IMR-90 (cell line): ENCODE measurements around the gene SLC2A8. TPM values are rescaled to one million over a fixed set of nuclear protein-coding genes. Genes with fewer than 3 reads are reported as not detected.

ENCODE experiments used
- ATAC-seq: fragments of 200-7000 bp; cut with Tn5 transposase; 2 replicates; pipeline ENCODE4 v1.9.1; 2020; ENCODE audit warnings: low read depth, mild to moderate bottlenecking, moderate library complexity
- BruUV-seq: library from RNA; stranded (reverse); fragments of 400-500 nt; replicated peaks from 2 replicates; lab custom pipeline; 2021; lab: Mats Ljungman, UMichigan
- CTCF ChIA-PET: fragments of 300-600 bp; formaldehyde crosslinking; extraction: SDS; loops from one replicate; lab custom pipeline; 2021; ENCODE audit warnings: antibody characterized with exemption; lab: Yijun Ruan, JAX
- POLR2A ChIA-PET: fragments of 300-600 bp; sonication (Branson Sonifier 250); formaldehyde crosslinking; loops from one replicate; lab custom pipeline; 2022; ENCODE audit warnings: antibody characterized with exemption; ENCODE audit not compliant: unreplicated experiment; lab: Charles Lee
- DNase-seq: peaks from one replicate; pipeline ENCODE4 v3.0.0; 2013
- H2AFZ ChIP-seq: replicated peaks from 2 replicates; pipeline ENCODE3; 2013; ENCODE audit warnings: low read length, mild to moderate bottlenecking; ENCODE audit not compliant: poor library complexity
- H2AK5ac ChIP-seq: 2 replicates; pipeline ENCODE4 v1.6.1; 2013; ENCODE audit warnings: low read depth, low read length, inconsistent platforms
- H2AK9ac ChIP-seq: replicated peaks from 2 replicates; pipeline ENCODE3; 2013; ENCODE audit warnings: mild to moderate bottlenecking, low read depth, low read length, moderate library complexity; ENCODE audit not compliant: poor library complexity
- H2BK120ac ChIP-seq: 2 replicates; pipeline ENCODE4 v1.6.1; 2013; ENCODE audit warnings: low read depth, low read length, inconsistent platforms
- H2BK15ac ChIP-seq: 3 replicates; pipeline ENCODE4 v1.6.1; 2013; ENCODE audit warnings: low read depth, low read length, inconsistent platforms
- H2BK20ac ChIP-seq: 2 replicates; pipeline ENCODE4 v1.6.1; 2013; ENCODE audit warnings: low read depth, mild to moderate bottlenecking, inconsistent platforms, low read length, moderate library complexity
- H2BK5ac ChIP-seq: 2 replicates; pipeline ENCODE4 v1.6.1; 2013; ENCODE audit warnings: mild to moderate bottlenecking, low read depth, low read length, inconsistent platforms; ENCODE audit not compliant: poor library complexity, severe bottlenecking
- H3K14ac ChIP-seq: replicated peaks from 2 replicates; pipeline ENCODE4 v1.6.1; 2013; ENCODE audit warnings: low read depth, low read length, inconsistent platforms
- H3K18ac ChIP-seq: 2 replicates; pipeline ENCODE4 v1.6.1; 2013; ENCODE audit warnings: low read depth, low read length, control low read depth
- H3K23ac ChIP-seq: 2 replicates; pipeline ENCODE4 v1.6.1; 2013; ENCODE audit warnings: low read depth, low read length, inconsistent platforms
- H3K27ac ChIP-seq: 2 replicates; pipeline ENCODE4 v1.5.1; 2013; ENCODE audit warnings: mild to moderate bottlenecking, control low read depth, low read length; ENCODE audit not compliant: insufficient read depth
- H3K27me3 ChIP-seq: 2 replicates; pipeline ENCODE4 v1.6.1; 2013; ENCODE audit warnings: low read length; ENCODE audit not compliant: control insufficient read depth, insufficient read depth
- H3K36me3 ChIP-seq: 2 replicates; pipeline ENCODE4 v1.6.1; 2013; ENCODE audit warnings: low read length, mixed read lengths; ENCODE audit not compliant: control insufficient read depth, insufficient read depth
- H3K4ac ChIP-seq: 2 replicates; pipeline ENCODE4 v1.6.1; 2013; ENCODE audit warnings: low read depth, low read length, inconsistent platforms
- H3K4me1 ChIP-seq: 2 replicates; pipeline ENCODE4 v1.6.1; 2013; ENCODE audit warnings: low read length, mixed read lengths; ENCODE audit not compliant: control insufficient read depth, insufficient read depth
- H3K4me2 ChIP-seq: 2 replicates; pipeline ENCODE4 v1.6.1; 2013; ENCODE audit warnings: low read depth, mild to moderate bottlenecking, control low read depth, low read length, moderate library complexity
- H3K4me3 ChIP-seq: 2 replicates; pipeline ENCODE4 v1.5.1; 2013; ENCODE audit warnings: low read depth, mild to moderate bottlenecking, control low read depth, low read length, moderate library complexity; ENCODE audit not compliant: insufficient read depth
- H3K56ac ChIP-seq: 2 replicates; pipeline ENCODE4 v1.6.1; 2013; ENCODE audit warnings: low read length, inconsistent platforms; ENCODE audit not compliant: insufficient read depth; ENCODE audit errors: extremely low read depth
- H3K79me1 ChIP-seq, 2 experiments: 2 replicates each; pipeline ENCODE4 v1.6.1; 2013; ENCODE audit warnings: low read length in 2 of 2, inconsistent platforms in 1 of 2, low read depth in 1 of 2
- H3K9ac ChIP-seq: 2 replicates; pipeline ENCODE4 v1.6.1; 2013; ENCODE audit warnings: low read depth, low read length, control low read depth
- H3K9me1 ChIP-seq: 2 replicates; pipeline ENCODE4 v1.6.1; 2013; ENCODE audit warnings: low read length, inconsistent platforms; ENCODE audit not compliant: insufficient read depth
- H3K9me3 ChIP-seq: 2 replicates; pipeline ENCODE4 v1.6.1; 2013; ENCODE audit warnings: low read length; ENCODE audit not compliant: control insufficient read depth, insufficient read depth
- H4K20me1 ChIP-seq: 2 replicates; pipeline ENCODE4 v1.6.1; 2013; ENCODE audit warnings: low read length, inconsistent platforms; ENCODE audit not compliant: insufficient read depth
- H4K5ac ChIP-seq: 2 replicates; pipeline ENCODE4 v1.6.1; 2013; ENCODE audit warnings: mild to moderate bottlenecking, low read depth, low read length, control low read depth
- H4K8ac ChIP-seq, 2 experiments: 2 replicates each; pipeline ENCODE4 v1.6.1; 2013; ENCODE audit warnings: low read depth in 2 of 2, low read length in 2 of 2, control low read depth in 1 of 2, inconsistent platforms in 1 of 2
- H4K91ac ChIP-seq: 2 replicates; pipeline ENCODE4 v1.6.1; 2013; ENCODE audit warnings: low read depth, low read length, inconsistent platforms; ENCODE audit not compliant: insufficient read depth
- CEBPB ChIP-seq: IDR thresholded peaks from 2 replicates; pipeline ENCODE4 v1.6.1; 2012; ENCODE audit warnings: low read depth, low read length, improper control_type of control experiment
- MAFK ChIP-seq: IDR thresholded peaks from 2 replicates; pipeline ENCODE4 v1.6.1; 2012; ENCODE audit warnings: low read depth, low read length, improper control_type of control experiment
- MXI1 ChIP-seq: IDR thresholded peaks from 2 replicates; pipeline ENCODE4 v1.6.1; 2012; ENCODE audit warnings: low read depth, mild to moderate bottlenecking, low read length, moderate library complexity, borderline replicate concordance
- WGBS, 2 experiments: methylation state at CpG; one replicate each; pipeline versions ENCODE4 v1.1.5 to v1.1.7; 2013; ENCODE audit warnings: missing lambda C conversion rate in 2 of 2; ENCODE audit not compliant: insufficient read length in 1 of 2; ENCODE audit errors: extremely low coverage in 2 of 2; 5-methylcytosine and 5-hydroxymethylcytosine counted together
- dilution Hi-C: fragments of 300-500 bp; cut with HindIII; formaldehyde crosslinking; loops from one replicate; pipeline ENCODE4 v1.14.3; 2018; ENCODE audit warnings: low sequenced_read_pairs; ENCODE audit not compliant: unreplicated experiment
- in situ Hi-C: fragments of 300-500 bp; cut with MboI; formaldehyde crosslinking; loops from 3 replicates; pipeline ENCODE4 v1.14.3; 2019; ENCODE audit warnings: low sequenced_read_pairs, inconsistent platforms, mixed read lengths
- intact Hi-C: fragments of 100-400 bp; cut with micrococcal nuclease; formaldehyde crosslinking; loops from 2 replicates; pipeline ENCODE4 v1.10.0; 2022
- polyA plus RNA-seq, 3 experiments: library from polyadenylated mRNA; depleted of rRNA; stranded (reverse); fragments of >200 nt; gene quantifications; 2 replicates each; pipeline ENCODE4 v1.2.3, GENCODE V29; 2012; ENCODE audit warnings: low replicate concordance in 1 of 3
- total RNA-seq: library from RNA; depleted of rRNA; stranded (reverse); fragments of >200 nt; gene quantifications from 2 replicates; pipeline ENCODE4 v1.2.3, GENCODE V29; 2012

Gene SLC2A8
- total and polyA plus RNA-seq, 2 of the 4 experiments (the other 2 are of a cell fraction): 9.0 to 12.0 TPM

- intact Hi-C loops: loop anchor here (10.0 kb wide), 1 partner anchor 198 kb away; no protein-coding TSS in a partner anchor
- Histone ChIP-seq H2BK15ac (no peak overlapping the region), H3K4me1 (peaks cover 7% of the 10 kb centered on the region), H3K27ac (no peak overlapping the region), H2AFZ (peak overlapping the region; percentile 2), H2BK5ac (no peak overlapping the region), H3K4me2 (peak overlapping the region; percentile 69), H3K4me3 (peak overlapping the region; percentile 69), H3K23ac (peak overlapping the region; percentile 81; the same call in 1 of the 2 replicates), H3K18ac (no peak overlapping the region), H2BK120ac (no peak overlapping the region), H4K5ac (no peak overlapping the region), H3K9ac (peak overlapping the region; percentile 90; the same call in 1 of the 2 replicates), H2AK9ac (peak overlapping the region; percentile 21), H3K36me3 (0 out of 2 replicates have a peak, but pooled peaks cover 2% of the 10 kb centered on the region), H3K9me3 (no peaks in the 10 kb centered on the region), H2BK20ac (no peak overlapping the region), H2AK5ac (0 out of 2 replicates have a peak overlapping the region, but pooled peaks have one; percentile 43), H4K8ac (peak overlapping the region; percentile 96 to 99; a peak in 2 of 4 replicates), H3K9me1 (peaks cover 12% of the 10 kb centered on the region; the same call in 1 of the 2 replicates), H3K14ac (peak overlapping the region; percentile 38; the same call in 1 of the 2 replicates), H3K56ac (no peak overlapping the region), H3K27me3 (no peaks in the 10 kb centered on the region), H4K20me1 (peaks cover 10% of the 10 kb centered on the region; the same call in 1 of the 2 replicates), H3K79me1 (peaks cover 28 to 53% of the 10 kb centered on the region in 2 experiments), H4K91ac (no peak overlapping the region; the same call in 1 of the 2 replicates), H3K4ac (peak overlapping the region; percentile 51)
- POLR2A ChIA-PET: no interaction called here
- TF ChIP-seq MXI1 (no peak), CEBPB (no peak), MAFK (peak; percentile 82)
- in situ Hi-C loops: no loop called here
- dilution Hi-C loops: no loop called here
- CTCF ChIA-PET: no interaction called here
- BruUV-seq: no TSS peak
- DNase-seq (no peak), ATAC-seq (no peak)
- 37% methylated on average over 2 of the region's 6 CpGs; no CpG with 5 or more reads in 1 of the 2 experiments for WGBS, 2 experiments
Measured at GRCh38 chr9:127422787-127423186, 25.8 kb downstream of the SLC2A8 start.
